Cortex of kidney (tissue), 1 donor: ENCODE measurements around the gene RBM25.
"Not testable (repeated sequence)": the region's sequence is repeated elsewhere in the genome, so short reads cannot be mapped to it uniquely, and the experiment has no call there.

Experiments used
- DNase-seq: peaks from one replicate; lab custom pipeline; 2025; lab: John Stamatoyannopoulos, UW

RBM25 gene

DNA sequence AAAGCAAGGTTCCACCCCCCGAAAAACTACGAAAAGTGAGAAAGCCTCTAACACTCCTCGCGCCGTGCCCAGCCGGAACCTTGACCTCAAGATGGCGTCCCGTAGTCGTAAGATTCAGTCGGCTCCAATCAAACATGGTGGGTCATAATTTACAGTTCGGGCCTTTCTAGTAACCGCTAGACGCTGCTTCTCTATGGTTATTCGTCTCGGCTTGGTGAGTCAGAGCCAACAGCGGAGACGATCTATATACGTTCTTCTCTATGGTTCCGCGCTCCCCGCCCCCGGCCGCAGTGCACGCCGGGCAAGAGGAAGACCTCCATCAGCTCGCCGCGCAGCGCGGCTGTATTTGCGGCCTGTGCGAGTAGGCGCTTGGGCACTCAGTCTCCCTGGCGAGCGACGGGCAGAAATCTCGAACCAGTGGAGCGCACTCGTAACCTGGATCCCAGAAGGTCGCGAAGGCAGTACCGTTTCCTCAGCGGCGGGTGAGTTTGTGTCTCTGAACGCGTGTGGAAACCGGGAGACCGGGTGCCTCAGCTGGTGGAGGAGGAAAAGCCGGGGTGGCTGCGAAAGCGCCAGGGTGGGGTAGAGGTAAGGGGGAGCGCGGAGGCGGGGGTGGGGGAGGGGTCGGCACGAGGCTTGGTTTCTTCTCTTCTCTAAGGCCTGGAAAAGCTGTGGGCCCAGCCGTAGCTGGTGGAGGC lies at the start of gene RBM25:
Gene RBM25 (plus strand): TSS at position 311 of the 698 bp plus-strand sequence. CDS start 13,108 bp downstream, outside the sequence.
- peak; percentile 45 for DNase-seq

- not testable (repeated sequence) for DNase-seq
These were observed 47.1 kb upstream of the RBM25 start for GRCh38 chr14:73011189-73011588.

GRCh38 chr14:73014105-73014504 lies 44.2 kb upstream of the RBM25 start:
- no peak for DNase-seq

- not testable (repeated sequence) for DNase-seq
These were observed 42.8 kb upstream of the RBM25 start for GRCh38 chr14:73015552-73015951.

DNA sequence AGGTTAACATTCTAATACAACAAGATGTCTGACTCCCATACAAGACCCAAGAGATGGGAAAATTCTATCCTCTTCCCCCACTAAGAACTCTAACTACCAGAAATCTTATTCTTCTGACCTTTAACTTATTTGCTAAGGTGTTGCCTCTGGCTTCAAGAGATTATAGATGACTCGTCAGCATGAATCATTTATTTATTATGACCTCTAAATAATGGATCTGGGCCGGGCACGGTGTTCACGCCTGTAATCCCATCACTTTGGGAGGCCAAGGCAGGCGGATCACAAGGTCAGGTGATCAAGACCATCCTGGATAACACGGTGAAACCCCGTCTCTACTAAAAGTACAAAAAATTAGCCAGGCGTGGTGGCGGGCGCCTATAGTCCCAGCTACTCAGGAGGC lies 42.3 kb upstream of the RBM25 start:
- DNase-seq = not testable (repeated sequence)

GRCh38 chr14:73022051-73022450 lies 36.3 kb upstream of the RBM25 start:
- DNase-seq = no peak

- DNase-seq = no peak
These were observed 32.8 kb upstream of the RBM25 start for GRCh38 chr14:73025544-73025943.

DNA sequence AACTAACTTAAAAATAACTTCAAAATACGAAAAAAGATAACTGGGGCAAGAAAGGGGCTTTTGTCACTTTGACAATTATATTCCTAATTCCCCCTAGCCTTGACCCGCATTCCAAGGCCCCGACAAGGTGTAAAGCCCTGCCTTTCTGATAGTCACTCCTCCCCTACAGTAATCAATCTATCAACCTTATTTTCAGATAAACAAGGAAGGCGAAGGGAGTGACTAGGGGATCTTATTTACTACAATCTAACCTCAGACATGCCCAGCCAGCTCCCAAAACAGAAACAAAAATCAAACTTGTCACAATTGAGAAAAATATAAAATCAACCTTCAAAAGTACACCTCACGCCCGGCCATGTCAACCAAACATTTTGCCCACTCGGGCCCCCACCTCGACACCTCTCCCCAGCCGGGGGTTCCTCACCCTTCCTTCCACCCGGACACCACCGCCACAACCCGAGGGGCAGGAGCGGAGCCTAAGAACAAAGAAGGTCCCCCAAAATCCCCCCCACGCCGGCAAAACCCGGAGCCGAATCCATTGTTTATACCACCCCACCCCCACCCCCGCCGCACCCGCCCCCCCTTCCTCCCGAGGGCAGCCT lies 32.0 kb upstream of the RBM25 start:
- DNase-seq = no peak

DNA sequence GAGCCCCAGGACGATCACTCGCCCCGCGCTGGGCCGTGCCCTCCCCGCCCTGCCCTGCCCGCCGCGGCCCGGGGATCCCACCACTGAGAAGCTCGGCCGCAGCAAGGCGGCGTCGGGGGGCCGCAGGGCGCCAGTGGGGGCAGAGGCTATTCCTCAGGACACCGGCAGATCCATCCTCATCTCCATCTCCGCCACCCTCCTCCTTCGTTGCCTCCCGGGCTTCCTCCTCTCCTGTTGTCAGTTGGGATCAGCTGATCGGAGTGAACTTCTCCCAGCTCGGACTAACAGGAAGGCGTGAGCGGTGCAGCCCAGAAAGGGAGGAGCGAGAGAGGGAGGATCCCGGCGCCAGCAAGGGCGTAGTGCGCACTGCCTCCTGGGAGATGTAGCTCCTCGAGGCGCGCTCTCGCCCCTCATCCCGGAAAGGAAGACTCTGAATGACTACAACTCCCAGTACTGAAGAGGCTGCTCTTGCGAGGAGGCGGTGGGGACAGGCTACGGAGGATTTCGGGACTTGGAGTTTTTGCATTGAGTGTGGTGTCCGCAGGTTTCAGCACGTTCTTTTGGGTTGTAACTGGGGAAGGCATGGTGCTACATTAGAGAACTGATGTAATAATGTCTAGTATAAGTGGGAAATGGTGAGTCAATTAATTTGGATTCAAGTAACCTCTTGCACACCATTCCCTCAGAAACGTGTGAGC lies 31.3 kb upstream of the RBM25 start, which contains the start of gene ZFYVE1:
Gene ZFYVE1 (minus strand): TSS at position 262 of the 698 bp plus-strand sequence. CDS start 2,598 bp downstream, outside the sequence.
- DNase-seq = peak; percentile 41

- DNase-seq = no peak
These were observed 30.8 kb upstream of the RBM25 start for GRCh38 chr14:73027546-73027945.

DNA sequence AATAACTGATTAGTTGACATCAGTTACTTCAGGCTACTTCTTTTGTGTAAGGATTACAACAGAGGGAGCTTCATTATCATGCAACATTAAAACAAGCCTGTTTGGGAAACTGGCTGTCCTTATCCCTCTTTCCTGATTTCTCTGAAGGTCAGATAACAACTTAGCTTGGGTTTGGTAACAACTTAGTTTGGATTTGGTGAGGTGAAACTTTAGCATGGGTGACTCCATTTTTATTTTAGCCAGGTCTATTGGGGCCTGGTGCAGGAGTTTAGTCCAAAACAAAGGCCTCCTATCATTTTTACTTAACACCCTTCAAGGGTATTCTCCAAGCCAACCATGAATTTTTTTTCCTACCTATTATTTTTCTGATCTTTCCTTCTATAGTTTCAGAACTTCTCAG lies 30.4 kb upstream of the RBM25 start:
- no peak for DNase-seq

DNA sequence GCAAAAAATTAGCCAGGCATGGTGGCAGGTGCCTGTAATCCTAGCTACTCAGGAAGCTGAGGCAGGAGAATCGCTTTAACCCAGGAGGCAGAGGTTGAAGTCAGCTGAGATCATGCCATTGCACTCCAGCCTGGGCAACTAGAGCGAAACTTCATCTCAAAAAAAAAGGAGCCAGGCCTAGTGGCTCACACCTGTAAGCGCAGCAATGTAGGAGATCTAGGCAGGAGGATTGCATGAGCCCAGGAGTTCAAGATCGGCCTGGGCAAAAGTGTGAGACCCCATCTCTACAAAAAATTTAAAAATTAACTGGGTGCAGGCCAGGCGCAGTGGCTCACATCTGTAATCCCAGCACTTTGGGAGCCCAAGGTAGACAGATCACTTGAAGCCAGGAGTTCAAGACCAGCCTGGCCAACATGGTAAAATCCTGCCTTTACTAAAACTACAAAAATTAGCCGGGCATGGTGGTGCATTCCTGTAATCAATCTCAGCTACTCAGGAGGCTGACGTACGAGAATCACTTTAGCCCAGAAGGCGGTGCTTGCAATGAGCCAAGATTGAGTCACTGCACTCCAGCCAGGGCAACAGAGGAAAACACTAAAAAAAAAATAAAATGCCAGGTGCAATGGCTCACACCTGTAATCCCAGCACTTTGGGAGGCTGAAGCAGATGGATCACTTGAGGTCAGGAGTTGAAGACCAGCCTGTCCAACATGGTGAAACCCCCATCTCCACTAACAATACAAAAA lies 21.5 kb upstream of the RBM25 start:
- DNase-seq = not testable (repeated sequence)

DNA sequence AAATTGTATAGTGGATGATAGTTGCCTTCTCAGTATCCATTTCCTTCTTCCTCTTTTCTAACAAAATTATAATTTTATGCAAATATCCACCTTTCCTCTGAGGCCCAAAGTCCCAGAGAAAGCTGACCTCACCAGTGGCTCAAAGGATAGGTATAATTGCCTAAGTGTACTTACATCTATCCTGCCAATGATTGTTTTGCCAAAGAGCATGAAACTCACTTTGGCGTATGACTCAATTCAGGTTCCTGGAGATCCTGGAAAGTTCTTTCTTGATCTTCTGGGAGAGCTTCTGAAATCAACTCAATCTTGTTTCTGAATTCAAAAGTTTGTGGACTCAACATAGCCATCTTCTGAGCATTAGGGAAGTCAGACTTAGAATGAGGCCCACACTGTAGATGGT lies 10.5 kb upstream of the RBM25 start:
- no peak for DNase-seq

DNA sequence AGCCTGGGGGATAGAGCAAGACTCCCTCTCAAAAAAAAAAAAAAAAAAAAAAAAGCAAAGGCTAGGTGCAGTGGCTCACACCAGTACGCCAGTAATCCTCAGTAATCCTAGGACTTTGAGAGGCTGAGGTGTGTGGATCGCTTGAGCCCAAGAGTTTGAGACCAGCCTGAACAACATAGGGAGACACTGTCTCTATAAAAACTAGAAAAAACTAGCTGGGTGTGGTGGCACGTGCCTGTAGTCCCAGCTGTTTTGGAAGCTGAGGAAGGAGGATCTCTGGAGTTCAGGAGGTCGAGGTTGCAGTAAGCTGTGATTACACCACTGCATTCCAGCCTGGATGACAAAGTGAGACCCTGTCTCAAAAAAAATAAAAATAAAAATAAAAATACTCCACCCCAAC lies 8.9 kb upstream of the RBM25 start:
- DNase-seq = no peak

DNA sequence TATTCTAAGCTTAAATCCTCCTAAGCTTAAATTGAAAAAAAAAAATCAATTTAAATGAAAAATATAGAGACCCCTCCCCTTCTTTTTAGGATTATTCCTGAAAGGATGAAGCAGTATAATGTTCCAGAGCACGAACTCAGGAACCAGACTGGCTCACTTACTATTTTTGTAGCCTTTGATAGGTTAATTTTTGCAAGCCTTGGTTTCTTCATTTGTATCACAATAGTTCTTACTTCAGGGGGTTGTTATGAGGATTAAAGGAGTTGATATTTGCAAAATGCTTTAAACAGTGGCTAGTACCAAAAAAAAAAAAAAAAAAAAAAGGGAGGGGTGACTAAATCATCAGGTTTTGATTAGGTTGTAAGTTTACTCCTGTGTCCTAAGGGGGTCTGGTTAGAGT lies 3.1 kb upstream of the RBM25 start:
- DNase-seq = no peak

DNA sequence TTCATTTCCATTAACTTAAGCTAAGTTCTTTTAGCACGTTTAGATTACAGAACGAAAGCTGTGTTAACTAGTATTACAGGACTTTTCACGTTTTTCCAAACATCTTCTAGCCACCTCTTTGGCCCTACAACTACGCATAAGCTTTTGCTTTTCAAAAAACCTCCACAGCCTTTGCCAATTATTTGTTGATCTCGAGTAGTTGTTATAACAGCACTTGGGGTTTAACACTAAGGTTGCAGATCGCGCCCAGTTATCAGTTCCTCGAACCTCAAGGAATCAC lies 450 bp upstream of the RBM25 start:
- DNase-seq = no peak

DNA sequence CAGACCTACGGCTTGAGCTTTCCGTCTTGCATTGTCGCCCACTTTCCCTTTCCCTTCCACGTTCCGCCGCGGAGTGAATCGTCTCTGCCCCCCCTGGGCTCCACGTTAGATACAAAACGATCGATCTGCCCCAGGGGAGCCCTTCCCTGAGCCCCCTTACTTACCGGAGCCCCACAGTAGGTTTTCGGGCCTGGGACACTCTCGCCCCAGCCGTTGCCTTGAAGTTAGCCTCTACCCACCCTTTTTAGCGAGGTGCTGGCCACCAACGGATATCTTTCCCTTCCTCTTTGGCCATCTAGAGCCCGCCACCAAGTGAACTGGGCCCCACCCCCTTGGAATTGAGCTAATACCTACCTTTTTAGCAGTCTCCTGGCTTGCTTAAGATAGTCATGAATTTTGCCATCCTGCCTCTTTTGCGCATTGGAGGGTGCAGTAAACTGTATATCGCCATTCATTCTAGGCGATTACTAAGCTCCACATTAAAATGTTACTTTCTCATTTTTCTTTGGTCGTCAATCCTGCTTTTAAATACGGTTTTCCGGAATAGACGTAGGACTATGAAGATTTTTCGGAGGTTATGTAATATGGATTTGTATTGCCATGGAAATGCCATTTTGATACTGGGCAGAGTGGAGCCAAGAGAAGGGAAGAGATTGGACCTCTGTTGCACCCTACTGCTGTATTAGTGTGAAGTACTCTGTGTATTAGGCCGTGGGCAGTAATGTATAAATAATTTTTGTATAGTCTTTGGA lies 764 bp downstream of the RBM25 start:
- DNase-seq = no peak

- no peak for DNase-seq
These were observed 11.3 kb downstream of the RBM25 start for GRCh38 chr14:73069585-73069984.

- no peak for DNase-seq
These were observed 32.7 kb downstream of the RBM25 start for GRCh38 chr14:73091044-73091443.

DNA sequence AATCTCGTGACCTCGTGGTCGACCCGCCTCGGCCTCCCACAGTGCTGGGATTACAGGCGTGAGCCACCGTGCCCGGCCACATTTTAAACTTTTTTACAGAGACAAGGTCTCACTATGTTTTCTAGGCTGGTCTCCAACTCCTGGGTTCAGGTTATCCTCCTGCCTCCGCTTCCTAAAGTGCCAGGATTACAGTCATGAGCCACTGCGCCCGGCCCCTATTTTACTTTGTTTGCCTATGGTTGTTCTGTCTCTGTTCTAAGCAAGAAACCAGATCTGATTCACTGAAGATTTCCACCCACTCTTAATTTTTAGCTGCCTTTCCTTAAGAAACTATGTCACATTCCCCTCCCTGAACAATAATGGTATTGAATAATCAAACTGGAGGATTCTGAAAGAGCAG lies 39.1 kb downstream of the RBM25 start:
- DNase-seq = no peak

DNA sequence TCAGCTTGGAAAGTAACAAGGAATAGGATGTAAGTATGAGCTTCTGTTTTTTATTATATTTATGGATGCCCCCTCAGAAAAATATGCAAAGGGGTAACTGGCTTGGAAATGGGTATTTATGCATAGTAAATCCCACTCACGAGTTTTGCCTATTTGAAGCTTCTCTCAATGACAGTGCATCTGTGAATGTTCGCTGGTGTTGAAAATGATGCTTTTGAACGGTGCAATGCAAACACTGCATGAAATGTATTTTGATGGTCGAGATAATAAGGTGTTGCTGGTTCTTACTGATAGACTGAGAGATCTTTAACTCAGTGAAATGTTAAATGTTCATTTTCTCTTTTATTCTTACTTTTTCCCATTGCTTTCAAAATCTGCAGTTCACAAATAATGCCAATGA lies 42.0 kb downstream of the RBM25 start:
- no peak for DNase-seq
